Activated T-helper 1 cell treated with anti-CD3 and anti-CD28 coated beads, Interleukin-12 subunit alpha, Interleukin-12 subunit beta, Interleukin-2, Interleukin-4 antibody, amounts not matched to agents 30 ng/mL and 10 ng/mL and 1 ng/mL, durations not matched to agents 14 hours and 24 hours and 36 hours (primary cell): Measurements from ENCODE around the gene SKI. TPM values are rescaled to one million over a fixed set of nuclear protein-coding genes. Genes with fewer than 3 reads are reported as not detected.

Experiments used
- DNase-seq: peaks from one replicate; pipeline ENCODE4 v3.0.0; 2021; ENCODE audit warnings: low spot score
- H3K27ac Mint-ChIP-seq: one replicate; pipeline ENCODE4 v1.8.0; 2021; ENCODE audit warnings: mild to moderate bottlenecking, mixed read lengths
- H3K27me3 Mint-ChIP-seq: one replicate; pipeline ENCODE4 v1.8.0; 2022; ENCODE audit warnings: mild to moderate bottlenecking, moderate library complexity, mixed read lengths; ENCODE audit not compliant: insufficient read depth
- H3K36me3 Mint-ChIP-seq: one replicate; pipeline ENCODE4 v1.8.0; 2021; ENCODE audit warnings: low read depth, mixed read lengths
- H3K4me1 Mint-ChIP-seq: one replicate; pipeline ENCODE4 v1.8.0; 2021; ENCODE audit warnings: low read depth, mixed read lengths
- H3K4me3 Mint-ChIP-seq: one replicate; pipeline ENCODE4 v1.8.0; 2021; ENCODE audit warnings: mild to moderate bottlenecking, moderate library complexity, mixed read lengths
- H3K9me3 Mint-ChIP-seq: one replicate; pipeline ENCODE4 v1.8.0; 2021; ENCODE audit warnings: mixed read lengths
- intact Hi-C: fragments of 100-400 bp; cut with micrococcal nuclease; formaldehyde crosslinking; loops from one replicate; pipeline ENCODE4 v1.15.1; 2024
- total RNA-seq: library from RNA; stranded (reverse); gene quantifications from 2 replicates; pipeline ENCODE4 v1.2.3, GENCODE V29; 2022

The SKI gene
- total RNA-seq, 1 donor from 2014 or later = 38.3 TPM

DNA sequence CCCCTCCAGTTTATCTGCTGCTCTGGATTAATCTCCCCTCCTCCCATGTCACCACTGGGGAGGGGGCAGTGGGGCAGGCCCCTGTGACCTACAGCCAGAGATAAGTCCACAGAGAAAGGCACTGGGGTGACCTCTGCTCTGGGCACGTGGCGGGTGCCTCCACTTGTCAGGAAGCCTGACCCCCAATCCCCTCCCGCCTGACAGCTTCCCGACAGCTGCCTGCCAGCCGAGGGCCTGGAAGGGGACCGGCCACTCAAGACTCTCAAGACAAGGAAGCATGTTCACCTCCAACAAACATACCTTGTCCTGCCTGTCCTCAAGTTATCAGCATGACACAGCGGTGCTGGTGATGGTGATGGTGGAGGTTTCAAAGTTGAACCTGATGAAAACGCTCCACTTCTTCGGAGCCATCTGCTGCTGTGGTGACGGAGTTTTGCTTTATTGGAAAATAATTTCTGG is 30.4 kb upstream of the SKI start:
- Mint-ChIP-seq H3K36me3 (no peaks in the 10 kb centered on the region), H3K9me3 (no peaks in the 10 kb centered on the region), H3K27ac (peak overlapping the region; percentile 23), H3K4me3 (no peak overlapping the region), H3K4me1 (peaks cover 17% of the 10 kb centered on the region), H3K27me3 (no peaks in the 10 kb centered on the region)
- intact Hi-C loops = loop anchor here (5.0 kb wide), 2 partner anchors 445 to 590 kb away; no protein-coding TSS in a partner anchor
- no peak for DNase-seq

DNA sequence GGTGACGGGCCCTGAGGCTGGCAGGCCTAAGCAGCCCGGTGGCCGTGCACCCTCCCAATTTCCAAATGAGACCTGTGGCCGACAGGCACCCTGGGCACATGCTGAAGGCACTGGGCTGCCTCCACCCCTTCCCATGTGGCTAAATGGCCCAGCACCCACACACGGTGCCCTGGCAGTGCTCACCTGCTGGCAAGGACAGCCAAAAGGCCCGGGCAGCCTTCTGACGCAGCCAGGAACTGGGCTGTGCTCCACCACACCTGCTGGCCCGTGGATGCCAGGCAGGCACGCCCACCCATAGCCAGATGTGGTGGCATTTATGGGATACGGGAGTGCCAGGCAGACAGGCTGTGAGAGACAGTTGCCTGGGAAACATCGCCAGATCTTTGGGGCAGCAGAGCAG is 29.5 kb upstream of the SKI start:
- DNase-seq = no peak
- intact Hi-C loops = loop anchor here (5.0 kb wide), 2 partner anchors 444 to 589 kb away; no protein-coding TSS in a partner anchor
- Mint-ChIP-seq H3K27me3 (no peaks in the 10 kb centered on the region), H3K27ac (peak overlapping the region; percentile 89), H3K4me3 (peak overlapping the region; percentile 91), H3K36me3 (no peaks in the 10 kb centered on the region), H3K4me1 (peaks cover 17% of the 10 kb centered on the region), H3K9me3 (no peaks in the 10 kb centered on the region)

DNA sequence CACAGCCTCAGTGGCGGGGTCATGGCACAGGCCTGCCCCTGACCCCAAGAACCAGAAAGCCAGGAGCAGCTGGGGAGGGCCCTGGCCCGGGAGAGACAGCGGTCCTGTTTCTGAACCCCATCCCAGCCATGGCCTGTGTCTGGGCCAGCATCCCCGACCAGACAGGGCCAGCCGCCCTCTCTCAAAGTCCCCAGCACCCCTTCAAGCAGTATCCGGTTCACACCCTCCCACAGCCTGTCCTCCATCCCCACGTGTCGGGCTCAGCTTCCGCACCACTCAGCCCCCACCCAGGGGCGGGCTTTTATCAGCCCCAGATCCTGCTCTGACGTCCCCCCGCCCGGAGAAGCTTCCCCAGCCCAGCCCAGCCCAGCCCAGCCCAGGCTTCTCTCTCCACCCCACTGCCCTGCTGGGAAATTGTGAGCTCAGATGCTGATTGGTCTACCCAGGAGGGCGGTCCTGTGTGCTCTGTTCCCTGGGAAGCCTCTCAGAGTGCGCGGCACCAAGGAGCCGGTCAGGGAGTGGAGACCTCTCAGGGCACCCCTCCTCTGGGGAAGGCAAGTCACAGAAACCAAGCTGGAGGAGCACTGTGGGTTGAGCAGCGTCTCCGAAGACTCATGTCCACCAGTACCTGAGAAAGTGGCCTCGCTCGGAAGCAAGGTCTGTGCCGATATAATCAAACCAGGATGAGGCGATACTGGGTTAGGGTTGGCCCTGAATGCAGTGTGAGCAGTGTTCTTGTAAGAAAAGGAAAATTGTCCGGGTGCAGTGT is 28.9 kb upstream of the SKI start:
- peak overlapping the region; percentile 91 for H3K4me3 Mint-ChIP-seq
- H3K4me1 Mint-ChIP-seq = peaks cover 17% of the 10 kb centered on the region
- H3K27me3 Mint-ChIP-seq = no peaks in the 10 kb centered on the region
- no peaks in the 10 kb centered on the region for H3K9me3 Mint-ChIP-seq
- intact Hi-C loops = loop anchor here (1.0 to 5.0 kb wide), 7 partner anchors 33 to 588 kb away; partner anchors contain the start of genes MORN1 and RER1
- peak; percentile 82 for DNase-seq
- H3K27ac Mint-ChIP-seq = peak overlapping the region; percentile 89
- no peaks in the 10 kb centered on the region for H3K36me3 Mint-ChIP-seq

DNA sequence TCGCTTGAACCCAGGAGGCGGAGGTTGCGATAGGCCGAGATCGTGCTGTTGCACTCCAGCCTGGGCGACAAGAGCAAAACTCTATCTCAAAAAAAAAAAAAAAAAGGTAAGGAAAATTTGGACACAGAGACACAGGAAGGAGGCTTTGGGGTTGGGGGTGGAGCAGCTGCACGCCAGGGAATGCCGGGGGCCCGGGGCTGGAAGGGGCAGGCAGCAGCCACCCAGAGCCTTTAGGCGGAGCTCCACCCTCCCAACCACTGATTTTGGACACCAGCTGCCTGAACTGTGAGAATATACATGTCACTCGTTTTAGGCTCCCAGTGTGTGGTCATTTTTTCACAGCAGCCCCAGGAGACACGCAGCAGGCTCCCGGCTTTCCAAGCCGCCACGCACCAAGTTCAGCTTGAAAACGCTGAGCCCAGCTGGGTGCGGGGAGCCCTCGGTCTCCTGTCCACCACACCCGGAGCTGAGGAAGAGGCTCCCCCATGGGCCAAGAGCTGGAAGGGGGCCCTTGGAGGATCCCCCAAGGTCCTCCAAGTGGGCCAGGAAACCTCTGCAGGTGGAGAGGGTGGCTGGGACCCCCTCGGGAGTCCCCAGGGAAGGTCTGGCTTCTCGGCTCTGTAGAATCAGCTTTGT is 27.7 kb upstream of the SKI start:
- DNase-seq = no peak
- Mint-ChIP-seq H3K36me3 (no peaks in the 10 kb centered on the region), H3K4me3 (no peak overlapping the region), H3K9me3 (no peaks in the 10 kb centered on the region), H3K4me1 (peaks cover 17% of the 10 kb centered on the region), H3K27ac (no peak overlapping the region), H3K27me3 (no peaks in the 10 kb centered on the region)
- intact Hi-C loops = loop anchor here (5.0 kb wide), 1 partner anchor 1572 kb away; the partner anchor contains the start of gene SMIM1

DNA sequence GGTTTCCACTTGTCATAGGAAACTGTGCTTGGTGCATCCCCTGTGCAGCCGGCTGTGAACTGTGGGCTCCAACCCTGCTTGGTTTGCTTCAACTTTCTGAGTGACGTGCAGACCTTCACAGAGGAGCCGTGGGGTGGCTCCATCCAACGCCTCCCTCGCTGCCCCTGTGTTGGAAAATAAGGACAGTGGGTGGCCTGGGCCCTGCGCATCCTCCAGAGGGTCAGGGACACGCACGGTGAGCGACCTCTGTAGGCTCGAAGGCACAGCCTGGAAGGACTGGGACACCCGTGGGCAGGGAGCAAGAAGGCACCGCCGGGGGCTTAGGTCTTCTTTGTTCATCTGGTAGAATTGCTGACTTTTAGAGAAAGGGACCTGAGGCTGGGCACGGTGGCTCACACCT is 27.1 kb upstream of the SKI start:
- H3K4me1 Mint-ChIP-seq = peaks cover 17% of the 10 kb centered on the region
- DNase-seq = no peak
- intact Hi-C loops = loop anchor here (5.0 kb wide), 1 partner anchor 1571 kb away; the partner anchor contains the start of gene SMIM1
- H3K36me3 Mint-ChIP-seq = no peaks in the 10 kb centered on the region
- no peaks in the 10 kb centered on the region for H3K27me3 Mint-ChIP-seq
- no peaks in the 10 kb centered on the region for H3K9me3 Mint-ChIP-seq
- H3K4me3 Mint-ChIP-seq = no peak overlapping the region
- no peak overlapping the region for H3K27ac Mint-ChIP-seq

DNA sequence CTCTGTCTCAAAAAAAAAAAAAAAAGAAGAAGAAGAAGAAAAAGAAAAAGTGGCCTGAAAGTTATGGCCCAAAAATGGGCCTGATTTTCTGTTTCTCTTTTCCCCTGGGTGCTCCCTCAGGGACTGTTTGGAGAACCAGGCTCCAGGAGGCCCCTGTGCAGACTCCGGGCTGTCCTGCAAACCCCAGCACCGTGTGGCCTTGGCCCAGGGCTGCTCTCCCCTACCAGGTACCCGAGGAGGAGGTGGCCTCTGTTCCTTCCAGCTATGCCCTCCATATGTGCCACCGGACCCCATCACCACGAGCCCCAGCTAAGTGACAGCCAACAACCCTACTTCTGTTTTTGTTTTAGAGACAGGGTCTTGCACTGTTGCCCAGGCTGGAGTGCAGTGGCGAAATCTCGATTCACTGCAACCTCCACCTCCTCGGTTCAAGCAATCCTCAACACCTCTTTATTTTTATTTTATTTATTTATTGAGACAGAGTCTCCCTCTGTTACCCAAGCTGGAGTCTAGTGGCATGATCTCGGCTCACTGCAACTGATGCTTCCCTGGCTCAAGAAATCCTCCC is 26.0 kb upstream of the SKI start:
- Mint-ChIP-seq H3K4me3 (no peak overlapping the region), H3K27me3 (no peaks in the 10 kb centered on the region), H3K36me3 (no peaks in the 10 kb centered on the region), H3K27ac (no peak overlapping the region), H3K4me1 (peaks cover 17% of the 10 kb centered on the region), H3K9me3 (no peaks in the 10 kb centered on the region)
- intact Hi-C loops = loop anchor here (5.0 kb wide), 1 partner anchor 1570 kb away; the partner anchor contains the start of gene SMIM1
- no peak for DNase-seq

DNA sequence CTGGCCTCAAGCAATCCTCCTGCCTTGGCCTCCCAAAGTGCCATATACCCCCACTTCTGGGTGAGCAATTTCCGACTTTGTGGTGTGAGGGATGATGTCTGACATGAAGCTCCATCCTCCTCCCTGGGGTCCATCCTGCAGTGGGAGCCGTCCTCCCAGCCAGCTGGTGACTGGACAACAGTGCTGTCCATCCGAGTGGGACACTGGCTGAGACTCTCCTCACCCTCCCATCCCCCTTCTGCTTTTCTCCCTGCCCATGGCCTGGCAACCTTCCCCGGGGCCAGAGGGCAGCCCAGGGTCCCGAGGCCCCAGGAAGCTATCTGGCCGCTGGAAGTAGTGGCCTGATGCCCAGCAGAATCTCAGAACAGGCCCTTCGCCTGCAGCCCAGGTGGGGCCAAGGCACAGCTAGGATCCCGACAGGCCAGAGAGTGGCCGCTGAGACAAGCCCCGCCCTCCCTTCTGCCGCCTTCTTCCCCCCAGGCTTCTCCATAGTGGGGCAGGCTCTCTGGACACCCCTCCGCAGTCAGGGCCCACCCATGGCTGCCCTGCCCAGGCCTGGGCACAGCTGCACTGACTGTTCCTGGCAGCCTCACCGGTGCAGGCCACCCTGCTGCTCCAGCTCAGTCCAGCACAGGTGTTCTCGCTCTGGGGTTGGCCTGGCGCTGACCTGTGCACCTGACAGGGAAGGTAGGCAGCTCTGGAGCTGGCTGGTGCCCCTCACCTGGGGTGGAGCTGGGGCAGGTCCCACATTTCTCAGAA is 25.1 kb upstream of the SKI start:
- no peak overlapping the region for H3K27ac Mint-ChIP-seq
- DNase-seq = no peak
- no peaks in the 10 kb centered on the region for H3K36me3 Mint-ChIP-seq
- H3K27me3 Mint-ChIP-seq = no peaks in the 10 kb centered on the region
- peaks cover 17% of the 10 kb centered on the region for H3K4me1 Mint-ChIP-seq
- H3K4me3 Mint-ChIP-seq = no peak overlapping the region
- H3K9me3 Mint-ChIP-seq = no peaks in the 10 kb centered on the region
- intact Hi-C loops = loop anchor here (5.0 kb wide), 1 partner anchor 1569 kb away; the partner anchor contains the start of gene SMIM1

DNA sequence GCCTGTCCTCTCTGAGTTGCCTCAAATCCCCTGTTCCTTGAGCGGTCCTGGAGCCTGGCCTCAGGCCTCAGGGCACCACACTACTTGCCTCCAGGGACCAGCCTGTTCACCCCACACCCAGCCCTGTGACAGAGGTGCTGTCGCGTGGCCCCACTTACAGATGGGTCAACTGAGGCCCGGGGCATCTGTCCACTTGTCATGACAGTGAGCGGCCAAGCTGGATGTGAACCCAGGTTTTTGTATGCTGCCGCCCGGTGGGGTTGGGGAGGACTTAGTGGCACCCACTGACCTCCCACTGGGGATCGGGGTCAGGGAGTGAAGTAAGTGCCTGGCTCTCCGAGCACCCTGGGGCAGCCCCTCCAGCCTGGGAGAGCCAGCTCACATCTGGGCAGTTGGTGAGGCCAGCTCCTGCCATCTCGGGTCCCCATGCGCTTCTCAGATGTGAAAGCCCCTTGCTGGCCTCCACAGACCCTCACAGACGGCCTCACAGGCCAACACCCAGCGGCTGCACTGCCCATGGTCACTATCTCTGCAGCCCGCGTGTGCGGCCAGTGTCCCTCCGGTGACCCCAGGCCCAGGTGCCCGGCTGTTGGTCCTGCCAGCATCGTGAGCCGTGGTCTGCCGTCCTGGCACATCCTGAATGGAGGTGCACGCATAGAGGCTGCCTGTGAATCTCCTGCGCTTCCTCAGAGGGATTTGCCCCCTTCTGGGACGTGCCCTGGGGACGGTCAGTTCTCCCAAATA is 24.3 kb upstream of the SKI start:
- no peak overlapping the region for H3K4me3 Mint-ChIP-seq
- H3K27me3 Mint-ChIP-seq = no peaks in the 10 kb centered on the region
- intact Hi-C loops = loop anchor here (1.0 to 5.0 kb wide), 5 partner anchors 9 to 1568 kb away; partner anchors contain the start of genes PANK4, PRXL2B and SMIM1

DNA sequence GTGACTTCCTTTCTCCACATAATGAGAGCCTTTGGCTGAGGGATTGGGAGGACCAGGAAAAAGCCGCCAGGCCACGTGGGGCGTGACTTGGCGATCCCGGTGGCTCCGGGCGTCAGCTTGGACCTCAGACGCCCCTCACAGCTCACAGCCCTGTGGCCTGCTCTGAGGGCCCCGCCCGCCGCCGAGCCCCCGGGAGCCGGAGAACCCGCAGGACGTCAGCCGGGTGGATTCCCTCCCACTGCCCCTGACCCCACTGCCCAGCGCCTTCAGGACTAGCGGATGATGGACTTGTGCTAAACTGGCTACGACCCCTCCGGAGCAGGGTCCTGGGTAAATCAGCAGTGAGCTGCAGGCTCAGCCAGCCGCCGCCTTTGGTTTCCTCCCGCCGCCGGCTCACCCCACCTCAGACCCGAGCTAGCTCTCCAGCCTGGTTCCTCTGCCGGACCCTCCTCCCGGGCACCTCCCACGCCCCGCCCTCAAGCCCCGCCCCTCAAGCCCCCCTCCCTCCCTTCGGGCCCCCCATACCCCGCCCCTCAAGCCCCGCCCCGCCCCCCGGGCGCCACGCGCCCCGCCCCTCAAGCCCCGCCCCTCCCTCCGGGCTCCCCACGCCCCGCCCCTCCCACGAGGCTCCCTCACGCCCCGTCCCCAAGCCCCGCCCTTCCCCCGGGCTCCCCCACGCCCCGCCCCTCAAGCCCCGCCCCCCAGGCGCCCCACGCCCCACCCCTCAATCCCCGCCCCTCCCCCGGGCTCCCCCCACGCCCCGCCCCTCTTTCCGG is 23.5 kb upstream of the SKI start:
- intact Hi-C loops = loop anchor here (1.0 to 5.0 kb wide), 8 partner anchors 9 to 1568 kb away; partner anchors contain the start of genes PANK4, PRXL2B, SMIM1 and TMEM52
- DNase-seq = no peak
- Mint-ChIP-seq H3K4me3 (no peak overlapping the region), H3K27me3 (no peaks in the 10 kb centered on the region), H3K27ac (no peak overlapping the region), H3K9me3 (no peaks in the 10 kb centered on the region), H3K4me1 (peaks cover 6% of the 10 kb centered on the region), H3K36me3 (no peaks in the 10 kb centered on the region)

More for the DNA sequence above, 24.3 kb upstream of the SKI start:
- no peaks in the 10 kb centered on the region for H3K9me3 Mint-ChIP-seq
- no peak overlapping the region for H3K27ac Mint-ChIP-seq
- peaks cover 13% of the 10 kb centered on the region for H3K4me1 Mint-ChIP-seq
- DNase-seq = no peak
- H3K36me3 Mint-ChIP-seq = no peaks in the 10 kb centered on the region

DNA sequence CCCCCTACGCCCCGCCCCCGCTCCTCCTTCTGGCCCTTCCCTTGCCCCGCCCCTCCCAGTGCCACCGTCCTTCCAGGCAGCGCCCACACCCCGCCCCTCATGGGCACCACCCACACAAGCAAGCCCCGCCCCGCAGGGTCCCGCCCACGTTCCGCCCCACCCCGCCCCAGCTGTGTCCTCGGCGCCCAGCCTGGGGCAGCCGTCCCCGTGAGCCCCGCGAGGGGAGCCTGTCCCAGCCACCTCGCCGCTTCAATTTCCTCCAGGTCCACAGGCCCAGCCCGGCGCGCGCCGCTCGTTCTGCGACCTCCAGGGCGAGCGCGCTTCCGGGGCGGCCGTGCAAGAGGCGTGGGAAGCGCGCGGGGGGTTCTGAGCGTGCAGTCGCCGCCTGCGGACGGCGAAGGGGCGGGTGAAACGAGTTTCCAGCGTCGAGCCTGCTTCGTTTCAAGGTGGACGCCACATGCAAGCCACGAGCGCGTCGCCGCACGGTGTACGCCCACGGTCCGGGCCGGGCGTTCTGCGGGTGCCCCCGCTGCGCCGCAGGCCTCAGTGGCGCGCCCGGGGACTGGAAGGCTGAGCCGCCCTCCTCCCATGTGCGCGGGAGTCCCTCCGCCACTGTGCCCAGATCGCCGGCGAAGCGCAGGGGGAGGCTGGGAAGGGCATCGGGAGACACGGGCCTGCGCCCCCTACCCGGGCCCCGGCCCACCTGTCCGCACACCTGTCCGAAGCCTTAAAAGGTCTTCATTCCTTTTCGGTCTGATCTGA is 22.7 kb upstream of the SKI start:
- Mint-ChIP-seq H3K36me3 (no peaks in the 10 kb centered on the region), H3K4me3 (peak overlapping the region; percentile 37), H3K27ac (no peak overlapping the region), H3K9me3 (no peaks in the 10 kb centered on the region), H3K4me1 (no peaks in the 10 kb centered on the region), H3K27me3 (no peaks in the 10 kb centered on the region)
- intact Hi-C loops = loop anchor here (1.0 to 2.0 kb wide), 6 partner anchors 22 to 381 kb away; partner anchors contain the start of genes PANK4, PRXL2B and TMEM52
- peak; percentile 85 for DNase-seq
